GM23338 (cell line): Measurements from ENCODE around the gene ACOX3. TPM values are rescaled to one million over a fixed set of nuclear protein-coding genes. Genes with fewer than 3 reads are reported as not detected.

Experiments
- ATAC-seq: fragments of 200-7000 bp; cut with Tn5 transposase; 3 replicates; pipeline ENCODE4 v1.9.1; 2020
- DNase-seq: peaks from one replicate; pipeline ENCODE4 v3.0.0-alpha.2; 2015; ENCODE audit warnings: low spot score
- H2AFZ ChIP-seq: fragments of 200-600 bp; sonication (generic); 2 replicates; pipeline ENCODE4 v1.8.0; 2016; ENCODE audit warnings: antibody characterized with exemption, mild to moderate bottlenecking, moderate library complexity
- H3F3A ChIP-seq: fragments of 200-600 bp; sonication (generic); replicated peaks from 2 replicates; pipeline ENCODE4 v1.8.0; 2017; ENCODE audit warnings: antibody characterized with exemption, mixed run types, low read depth
- H3K27ac ChIP-seq: fragments of 200-600 bp; sonication (generic); 2 replicates; pipeline ENCODE4 v1.6.1; 2016; ENCODE audit warnings: low read depth
- H3K27me3 ChIP-seq: fragments of 200-600 bp; sonication (generic); 2 replicates; pipeline ENCODE4 v1.8.0; 2016; ENCODE audit warnings: mild to moderate bottlenecking, mixed run types, moderate library complexity; ENCODE audit not compliant: insufficient read depth
- H3K36me3 ChIP-seq: fragments of 200-600 bp; sonication (generic); 2 replicates; pipeline ENCODE4 v1.8.0; 2016; ENCODE audit warnings: mild to moderate bottlenecking; ENCODE audit not compliant: insufficient read depth
- H3K4me1 ChIP-seq: fragments of 200-600 bp; sonication (generic); 2 replicates; pipeline ENCODE4 v1.8.0; 2016; ENCODE audit warnings: mild to moderate bottlenecking, moderate library complexity; ENCODE audit not compliant: insufficient read depth
- H3K4me2 ChIP-seq: fragments of 200-600 bp; sonication (generic); 2 replicates; pipeline ENCODE4 v1.7.1; 2017; ENCODE audit warnings: mixed run types
- H3K4me3 ChIP-seq: fragments of 200-600 bp; sonication (generic); 2 replicates; pipeline ENCODE4 v1.6.1; 2016; ENCODE audit warnings: mixed run types
- H3K79me2 ChIP-seq: fragments of 200-600 bp; sonication (generic); replicated peaks from 2 replicates; pipeline ENCODE4 v1.8.0; 2017; ENCODE audit warnings: mild to moderate bottlenecking; ENCODE audit not compliant: insufficient read depth
- H3K9me2 ChIP-seq: fragments of 200-600 bp; sonication (generic); 2 replicates; pipeline ENCODE4 v1.8.0; 2017; ENCODE audit not compliant: insufficient read depth
- H4K20me1 ChIP-seq: fragments of 200-600 bp; sonication (generic); replicated peaks from 2 replicates; pipeline ENCODE4 v1.8.0; 2017; ENCODE audit warnings: mild to moderate bottlenecking; ENCODE audit not compliant: insufficient read depth
- H3K27ac Mint-ChIP-seq: 2 replicates; pipeline ENCODE4 v1.8.0; 2020; ENCODE audit warnings: inconsistent platforms, mild to moderate bottlenecking, moderate library complexity, mixed read lengths
- H3K27me3 Mint-ChIP-seq: 3 replicates; pipeline ENCODE4 v1.8.0; 2022; ENCODE audit warnings: low read depth, mild to moderate bottlenecking, moderate library complexity, mixed read lengths, inconsistent platforms; ENCODE audit not compliant: insufficient read depth, poor library complexity
- H3K36me3 Mint-ChIP-seq: 3 replicates; pipeline ENCODE4 v1.8.0; 2021; ENCODE audit warnings: low read depth, mild to moderate bottlenecking, inconsistent platforms, moderate library complexity, mixed read lengths
- H3K4me1 Mint-ChIP-seq: 3 replicates; pipeline ENCODE4 v1.8.0; 2020; ENCODE audit warnings: mild to moderate bottlenecking, inconsistent platforms, mixed read lengths
- H3K4me3 Mint-ChIP-seq: 3 replicates; pipeline ENCODE4 v1.8.0; 2021; ENCODE audit warnings: moderate library complexity, mild to moderate bottlenecking, inconsistent platforms, mixed read lengths
- H3K9me3 Mint-ChIP-seq: 3 replicates; pipeline ENCODE4 v1.8.0; 2020; ENCODE audit warnings: moderate library complexity, mild to moderate bottlenecking, inconsistent platforms, mixed read lengths
- CREB1 ChIP-seq: fragments of 250-450 bp; sonication (Bioruptor Pico); IDR thresholded peaks from 2 replicates; pipeline ENCODE4 v1.5.0; 2020; ENCODE audit warnings: low read depth, mild to moderate bottlenecking, moderate library complexity
- CTCF ChIP-seq, 2 experiments: fragments of 200-600 bp in 1 of 2; sonication (generic) in 1 of 2; conservative IDR thresholded peaks; 2 replicates each; pipeline versions ENCODE4 v1.5.1 to v1.6.1; 2016 to 2017; ENCODE audit warnings: antibody characterized with exemption in 2 of 2, low read depth in 2 of 2, mild to moderate bottlenecking in 2 of 2, moderate library complexity in 1 of 2
- ETS1 ChIP-seq: IDR thresholded peaks from 2 replicates; pipeline ENCODE4 v1.6.1; 2016; ENCODE audit warnings: antibody characterized with exemption
- EZH2 ChIP-seq: fragments of 200-600 bp; sonication (generic); IDR thresholded peaks from one replicate; pipeline ENCODE4 v1.8.0; 2017; ENCODE audit warnings: antibody characterized with exemption, mild to moderate bottlenecking, low read depth; ENCODE audit not compliant: unreplicated experiment
- EZH2phosphoT487 ChIP-seq: fragments of 200-600 bp; sonication (generic); IDR thresholded peaks from one replicate; pipeline ENCODE4 v1.8.1; 2018; ENCODE audit warnings: antibody characterized with exemption; ENCODE audit not compliant: unreplicated experiment
- JUNB ChIP-seq: IDR thresholded peaks from one replicate; pipeline ENCODE4 v1.6.1; 2016; ENCODE audit warnings: antibody characterized with exemption; ENCODE audit not compliant: unreplicated experiment
- NANOG ChIP-seq: IDR thresholded peaks from 2 replicates; pipeline ENCODE4 v1.6.1; 2016; ENCODE audit warnings: antibody characterized with exemption, borderline replicate concordance
- POLR2AphosphoS5 ChIP-seq: IDR thresholded peaks from 2 replicates; pipeline ENCODE4 v1.6.1; 2016; ENCODE audit warnings: antibody characterized with exemption, low read depth
- REST ChIP-seq: IDR thresholded peaks from one replicate; pipeline ENCODE4 v1.6.1; 2018; ENCODE audit warnings: antibody characterized with exemption; ENCODE audit not compliant: unreplicated experiment
- STAT1 ChIP-seq: IDR thresholded peaks from one replicate; pipeline ENCODE4 v1.6.1; 2016; ENCODE audit warnings: antibody characterized with exemption; ENCODE audit not compliant: unreplicated experiment
- ZNF114 ChIP-seq: fragments of 250-450 bp; sonication (Bioruptor Pico); IDR thresholded peaks from 2 replicates; pipeline ENCODE4 v1.5.0; 2020; ENCODE audit warnings: mild to moderate bottlenecking, moderate library complexity
- ZNF331 ChIP-seq: fragments of 250-450 bp; sonication (Bioruptor Pico); IDR thresholded peaks from 2 replicates; pipeline ENCODE4 v1.5.0; 2020; ENCODE audit warnings: low read depth, mild to moderate bottlenecking, moderate library complexity
- ZNF462 ChIP-seq: fragments of 250-450 bp; sonication (Bioruptor Pico); IDR thresholded peaks from 2 replicates; pipeline ENCODE4 v1.5.0; 2020; ENCODE audit warnings: mild to moderate bottlenecking, moderate library complexity
- polyA plus RNA-seq: library from polyadenylated mRNA; unstranded; fragments of >200 nt; fragmentation: Nextera tagmentation; extraction: Ambion mirVana; gene quantifications from 2 replicates; pipeline ENCODE4 v1.2.1, GENCODE V29; 2016
- total RNA-seq: library from RNA; depleted of rRNA; stranded (reverse); fragments of >200 nt; shearing (Covaris generic); gene quantifications from 2 replicates; pipeline ENCODE4 v1.2.3, GENCODE V29; 2014

ACOX3 gene
- total and polyA plus RNA-seq, 2 experiments from 2014 or later = 6.4 to 17.2 TPM

GRCh38 chr4:8322794-8323704, 117.5 kb downstream of the ACOX3 start:
- Mint-ChIP-seq H3K36me3 (no peaks in the 10 kb centered on the region), H3K4me3 (no peak overlapping the region), H3K9me3 (peaks cover 5% of the 10 kb centered on the region; the same call in 2 of the 3 replicates), H3K27me3 (peaks cover 3% of the 10 kb centered on the region), H3K4me1 (no peaks in the 10 kb centered on the region), H3K27ac (no peak overlapping the region)
- Histone ChIP-seq H3F3A (no peaks in the 10 kb centered on the region), H3K4me3 (no peak overlapping the region), H3K27me3 (no peaks in the 10 kb centered on the region), H3K79me2 (no peaks in the 10 kb centered on the region), H3K4me1 (no peaks in the 10 kb centered on the region), H3K36me3 (no peaks in the 10 kb centered on the region), H3K4me2 (no peak overlapping the region), H3K9me2 (peaks cover 6% of the 10 kb centered on the region; the same call in 1 of the 2 replicates), H4K20me1 (no peaks in the 10 kb centered on the region), H2AFZ (no peak overlapping the region), H3K27ac (no peak overlapping the region)
- TF ChIP-seq ZNF114 (CRISPR knock-in tag) = no peak
- no peak for TF ChIP-seq ZNF462
- no peak for TF ChIP-seq JUNB
- no peak for TF ChIP-seq EZH2
- no peak for TF ChIP-seq ETS1
- no peak for TF ChIP-seq CREB1
- no peak for TF ChIP-seq NANOG
- no peak for TF ChIP-seq ZNF331 (CRISPR knock-in tag)
- TF ChIP-seq EZH2phosphoT487 = no peak
- TF ChIP-seq REST = no peak
- TF ChIP-seq POLR2AphosphoS5 = no peak
- no peak for TF ChIP-seq STAT1
- TF ChIP-seq CTCF (conservative IDR thresholded peaks at IDR 0.05; ENCODE audit: low read depth in 2 of 2) = no peak
- DNase-seq (no peak), ATAC-seq (no peak)
